ENCODE data around the gene CYP1A2.
"Not testable (repeated sequence)": the region's sequence is repeated elsewhere in the genome, so short reads cannot be mapped to it uniquely, and the experiment has no call there.

The CYP1A2 gene

DNA sequence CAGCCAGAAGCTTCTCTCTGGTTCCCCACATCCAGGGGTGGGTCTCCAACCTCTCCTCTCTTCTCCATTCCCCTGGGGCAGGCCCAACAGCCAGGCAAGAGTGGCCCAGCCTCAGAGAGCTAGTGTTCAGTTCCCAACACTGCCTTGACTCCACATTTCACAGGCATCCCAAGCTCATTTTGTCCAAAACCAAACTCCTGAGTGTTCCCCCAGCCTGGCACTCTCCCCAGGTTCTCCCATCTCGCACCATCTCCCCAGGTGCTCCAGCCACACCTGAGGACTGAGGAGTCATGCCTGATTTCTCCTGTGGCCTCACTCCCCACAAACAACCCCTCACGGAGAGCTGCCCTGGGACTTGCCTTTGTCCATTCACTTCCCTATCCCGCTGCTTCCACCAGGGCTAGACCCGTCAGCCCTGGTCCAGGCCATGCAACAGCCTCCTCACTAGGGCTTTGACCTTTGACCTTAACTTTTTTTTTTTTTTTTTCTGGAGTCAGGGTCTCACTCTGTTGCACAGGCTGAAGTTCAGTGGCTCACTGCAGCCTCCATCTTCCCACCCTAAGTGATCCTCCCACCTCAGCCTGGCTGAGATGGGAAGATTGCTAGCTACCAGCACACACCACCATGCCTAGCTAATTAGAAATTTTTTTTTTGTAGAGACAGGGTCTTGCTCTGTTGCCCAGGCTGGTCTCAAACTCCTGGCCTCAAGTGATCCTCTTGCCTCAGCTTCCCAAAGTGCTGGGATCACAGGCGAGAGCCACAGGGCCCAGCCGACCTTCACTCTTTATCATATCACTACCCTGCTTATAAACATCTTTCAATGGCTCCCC lies 29.3 kb downstream of the CYP1A2 start:
- DNase-seq (ENCODE audit: low read depth): no peak

DNA sequence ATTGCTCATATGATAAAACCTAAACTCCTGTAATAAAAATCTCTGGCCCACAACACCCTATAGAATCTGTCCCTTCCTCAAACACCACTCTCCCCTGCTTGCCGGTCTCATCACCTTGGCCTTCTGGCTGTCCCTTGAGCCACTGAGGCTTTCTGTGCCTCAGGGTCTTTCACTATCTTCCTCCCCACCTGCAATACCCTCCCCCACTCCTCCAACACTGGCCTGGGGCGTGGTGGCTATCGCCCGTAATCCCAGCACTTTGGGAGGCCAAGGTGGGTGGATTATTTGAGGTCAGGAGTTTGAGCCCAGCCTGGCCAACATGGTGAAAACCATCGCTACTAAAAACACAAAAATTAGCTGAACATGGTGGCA lies 29.9 kb downstream of the CYP1A2 start:
- DNase-seq (ENCODE audit: low read depth): no peak

DNA sequence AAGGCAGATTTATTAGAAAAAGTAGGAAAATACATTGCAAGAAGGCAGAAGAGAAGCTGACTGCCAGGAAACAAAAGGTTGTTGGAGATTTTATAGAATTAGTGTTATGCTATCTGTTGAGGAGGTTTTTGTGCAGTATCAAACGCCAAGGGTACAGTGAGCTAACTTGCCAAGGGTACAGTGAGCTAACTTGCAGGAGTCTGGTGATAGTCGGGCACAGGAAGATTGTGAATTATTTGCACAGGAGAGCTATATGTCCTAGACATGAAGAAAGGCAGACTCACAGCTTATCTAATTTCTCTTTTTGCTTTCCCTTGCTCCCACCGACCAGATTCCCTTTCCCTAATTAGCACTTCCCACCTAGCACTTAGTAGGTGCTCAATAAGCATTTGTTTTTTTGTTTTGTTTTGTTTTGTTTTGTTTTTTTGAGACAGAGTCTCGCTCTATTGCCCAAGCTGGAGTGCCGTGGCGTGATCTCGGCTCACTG lies 30.6 kb downstream of the CYP1A2 start:
- no peak for DNase-seq (ENCODE audit: low read depth)

DNA sequence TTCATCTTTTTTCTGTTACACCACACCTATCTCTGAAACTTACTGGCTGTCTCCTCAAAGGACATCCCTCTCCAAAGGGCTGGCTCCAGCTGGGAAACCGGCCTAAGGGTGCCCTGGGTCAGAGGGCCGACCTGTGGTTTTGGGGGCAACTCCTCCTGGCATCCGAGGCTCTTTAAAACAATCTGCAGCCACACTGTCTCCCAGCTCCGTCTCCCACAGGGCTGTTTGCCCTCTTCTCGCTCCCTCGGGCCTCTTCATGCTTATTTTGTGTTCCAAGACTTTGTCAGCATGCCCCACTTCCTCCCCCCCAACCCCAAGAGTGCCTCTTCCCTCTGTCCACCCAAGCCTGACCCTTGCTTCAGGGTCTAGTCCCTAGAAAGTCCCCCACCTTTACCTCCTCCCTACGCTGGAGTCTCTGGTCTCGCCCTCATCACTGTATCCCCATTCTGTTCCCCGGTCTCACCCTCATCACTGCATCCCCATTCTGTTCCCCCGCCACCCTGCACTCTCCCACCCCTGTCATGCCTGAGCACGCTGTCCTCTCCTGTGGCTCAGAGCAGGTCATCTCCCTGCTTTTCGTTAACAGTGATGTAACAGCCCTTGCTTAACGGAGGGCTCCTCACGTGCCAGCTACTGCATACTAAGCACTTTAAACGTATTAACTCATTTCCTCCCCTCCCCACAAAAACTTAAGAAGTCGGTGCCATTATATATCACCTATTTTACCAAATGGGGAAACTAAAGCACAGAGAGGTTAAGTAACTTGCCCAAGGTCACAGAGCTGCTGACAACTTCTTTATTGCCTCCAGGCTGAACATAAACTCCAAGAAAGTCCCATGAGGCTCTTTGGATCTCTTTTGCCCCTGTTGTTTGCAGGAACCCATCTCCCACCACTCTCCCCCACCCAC lies 32.1 kb downstream of the CYP1A2 start:
- no peak for DNase-seq (ENCODE audit: low read depth)

DNA sequence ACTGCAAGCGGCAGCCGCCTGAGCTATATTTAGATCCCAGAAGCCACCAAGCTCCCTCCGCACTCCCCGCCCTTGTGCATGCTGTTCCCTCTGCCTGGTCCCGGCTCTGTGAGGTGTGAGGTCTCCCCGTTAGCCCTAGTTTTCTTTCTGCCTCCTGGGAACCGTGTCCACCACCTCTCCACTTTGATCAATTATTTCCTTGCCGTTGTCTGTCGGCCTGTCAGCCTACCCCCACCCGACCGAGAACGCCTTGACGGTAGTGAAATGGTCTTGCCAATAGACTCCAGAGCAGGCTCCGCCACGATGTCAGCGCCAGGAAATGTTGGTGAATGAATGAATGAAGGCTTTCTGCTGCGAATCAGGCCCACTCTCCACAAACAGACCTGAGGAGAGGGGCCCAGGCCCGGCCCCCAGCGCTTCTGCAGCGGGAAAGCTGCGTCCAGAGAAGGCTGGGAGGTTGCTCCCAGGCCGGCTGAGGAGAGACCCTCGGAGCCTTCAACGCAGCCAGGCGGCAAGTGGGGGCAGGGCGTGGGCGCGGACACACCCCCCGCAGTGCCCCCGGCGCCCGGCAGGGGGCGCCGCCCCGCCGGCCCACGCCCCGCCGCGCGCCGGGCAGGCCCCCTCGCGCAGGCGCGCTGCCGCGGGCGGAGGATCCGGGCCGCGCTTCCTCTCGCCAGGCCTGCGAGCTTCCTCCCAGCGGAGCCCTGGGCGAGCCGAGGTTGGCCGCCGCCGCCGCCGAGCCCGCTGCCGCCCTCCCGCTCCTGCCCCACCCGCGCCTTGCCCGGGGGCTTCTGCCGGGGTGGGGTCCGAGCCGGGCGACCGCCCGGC lies 33.0 kb downstream of the CYP1A2 start, which contains the start of gene CSK:
CSK (plus strand) TSS at position 650 of the 828 bp plus-strand sequence. CDS start 16,218 bp downstream, outside the sequence.
- no peak for DNase-seq (ENCODE audit: low read depth)

DNA sequence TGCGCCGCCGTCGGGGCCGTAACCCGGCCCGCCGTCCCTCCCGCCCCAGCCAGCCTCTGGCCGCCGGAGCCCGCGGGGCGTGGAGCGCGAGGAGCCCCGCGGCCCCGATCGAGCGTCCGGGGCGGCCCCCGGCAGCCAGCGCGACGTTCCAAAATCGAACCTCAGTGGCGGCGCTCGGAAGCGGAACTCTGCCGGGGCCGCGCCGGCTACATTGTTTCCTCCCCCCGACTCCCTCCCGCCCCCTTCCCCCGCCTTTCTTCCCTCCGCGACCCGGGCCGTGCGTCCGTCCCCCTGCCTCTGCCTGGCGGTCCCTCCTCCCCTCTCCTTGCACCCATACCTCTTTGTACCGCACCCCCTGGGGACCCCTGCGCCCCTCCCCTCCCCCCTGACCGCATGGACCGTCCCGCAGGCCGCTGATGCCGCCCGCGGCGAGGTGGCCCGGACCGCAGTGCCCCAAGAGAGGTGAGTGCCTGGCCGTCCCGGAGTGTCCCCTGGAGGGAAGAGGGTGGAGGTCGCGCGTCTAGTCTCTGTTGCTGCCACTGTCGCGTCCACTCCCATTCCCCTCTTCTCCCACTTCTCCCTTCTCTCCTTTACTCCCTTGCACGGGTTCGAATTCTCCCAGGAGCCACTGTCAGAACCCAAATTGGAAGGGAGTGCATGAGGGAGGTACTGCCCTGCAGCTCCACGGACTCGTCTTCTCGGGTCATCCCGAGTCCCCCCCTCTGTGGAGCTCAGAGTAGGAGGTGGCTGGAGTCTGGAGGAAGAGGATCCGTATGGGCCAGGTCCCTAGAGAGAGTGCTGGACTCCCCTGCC lies 33.8 kb downstream of the CYP1A2 start:
- no peak for DNase-seq (ENCODE audit: low read depth)

DNA sequence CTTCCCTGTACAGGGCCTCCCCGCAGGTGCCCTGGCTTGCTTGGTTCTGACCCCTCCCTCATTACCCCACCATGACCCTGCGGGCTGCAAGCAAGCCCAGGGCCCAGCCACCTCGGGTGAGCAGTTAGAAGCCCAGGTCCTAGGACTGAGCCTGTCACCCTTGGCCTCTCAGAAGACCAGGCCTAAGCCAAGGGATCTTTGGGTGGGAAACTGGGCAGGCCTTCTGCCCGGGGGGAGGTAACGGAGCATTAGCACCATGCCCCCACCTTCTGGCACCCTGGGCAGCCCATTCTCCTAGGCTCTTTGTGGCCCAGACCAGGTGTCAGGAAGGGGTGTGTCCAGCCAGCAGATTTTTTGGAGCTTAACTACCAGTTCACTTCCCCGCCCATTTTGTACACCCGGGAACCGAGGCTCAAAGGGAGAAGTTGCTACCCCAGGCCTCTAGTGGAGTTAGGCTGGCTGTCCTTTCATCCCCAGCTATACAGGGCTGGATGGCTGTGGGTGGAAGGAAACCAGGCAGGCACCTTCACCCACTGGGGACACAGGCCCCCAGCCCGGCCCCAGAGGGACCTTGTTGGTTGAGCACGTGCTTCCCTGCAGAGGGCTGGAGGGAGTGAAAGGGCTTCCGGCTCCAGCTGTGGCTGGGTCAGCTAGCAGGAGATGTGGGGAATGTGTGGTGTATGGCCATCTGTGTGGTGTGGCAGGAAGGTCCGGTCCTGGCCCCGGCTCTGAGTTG lies 34.6 kb downstream of the CYP1A2 start:
- DNase-seq (ENCODE audit: low read depth): no peak

DNA sequence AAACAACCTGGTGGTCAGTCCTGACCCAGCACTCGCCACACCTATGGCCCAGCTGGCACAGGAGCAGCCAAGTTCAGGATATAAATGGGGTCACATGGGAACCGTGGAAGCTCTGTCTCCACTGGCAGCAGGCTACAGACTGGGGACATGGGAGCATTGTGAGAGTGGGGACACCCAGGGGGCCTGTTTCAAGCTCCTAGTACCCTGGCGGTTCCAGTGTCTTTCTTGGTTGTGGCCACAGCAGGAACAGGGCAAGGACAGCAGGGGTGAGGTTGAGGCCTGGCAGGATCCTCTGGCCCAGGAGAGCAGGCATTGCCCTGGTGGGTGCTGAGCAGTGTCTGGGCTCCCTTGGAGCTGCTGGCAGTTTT lies 35.1 kb downstream of the CYP1A2 start:
- DNase-seq (ENCODE audit: low read depth): no peak

DNA sequence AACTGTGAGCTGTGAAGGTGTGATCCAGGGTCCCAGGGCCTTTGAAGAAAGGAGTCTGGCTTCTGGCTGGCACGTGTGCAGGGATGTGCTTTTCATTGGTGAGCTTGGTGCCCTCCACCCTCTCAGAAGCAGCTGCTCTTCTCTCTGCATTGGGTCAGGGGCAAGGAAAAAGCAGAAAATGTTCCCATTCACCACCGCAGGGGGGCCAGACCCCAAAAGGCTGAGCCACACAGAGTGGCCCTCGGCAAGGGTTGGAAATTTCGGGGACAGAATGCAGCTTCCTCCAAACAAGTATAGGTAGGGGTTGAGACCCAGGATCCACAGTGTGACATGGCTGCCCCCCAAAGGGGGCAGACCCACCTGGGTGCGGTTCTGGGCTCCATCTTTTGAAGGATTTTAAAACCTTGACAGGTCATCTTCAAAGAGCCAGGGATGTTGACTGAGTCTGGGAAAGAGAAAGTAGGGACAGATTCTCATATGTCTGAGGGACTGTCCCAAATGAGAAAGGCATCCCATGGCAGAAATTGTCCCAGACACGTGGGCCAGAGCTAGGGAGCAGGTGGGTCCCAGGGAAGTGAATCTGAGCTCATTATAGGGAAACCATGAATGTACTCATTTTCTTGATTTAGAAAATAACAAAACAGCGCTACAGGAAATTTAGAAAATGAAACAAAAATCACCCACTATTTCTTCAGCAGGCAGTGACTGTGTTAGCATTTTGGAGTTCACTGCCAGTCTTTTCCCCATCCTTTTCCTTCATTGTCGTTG lies 36.0 kb downstream of the CYP1A2 start:
- no peak for DNase-seq (ENCODE audit: low read depth)

DNA sequence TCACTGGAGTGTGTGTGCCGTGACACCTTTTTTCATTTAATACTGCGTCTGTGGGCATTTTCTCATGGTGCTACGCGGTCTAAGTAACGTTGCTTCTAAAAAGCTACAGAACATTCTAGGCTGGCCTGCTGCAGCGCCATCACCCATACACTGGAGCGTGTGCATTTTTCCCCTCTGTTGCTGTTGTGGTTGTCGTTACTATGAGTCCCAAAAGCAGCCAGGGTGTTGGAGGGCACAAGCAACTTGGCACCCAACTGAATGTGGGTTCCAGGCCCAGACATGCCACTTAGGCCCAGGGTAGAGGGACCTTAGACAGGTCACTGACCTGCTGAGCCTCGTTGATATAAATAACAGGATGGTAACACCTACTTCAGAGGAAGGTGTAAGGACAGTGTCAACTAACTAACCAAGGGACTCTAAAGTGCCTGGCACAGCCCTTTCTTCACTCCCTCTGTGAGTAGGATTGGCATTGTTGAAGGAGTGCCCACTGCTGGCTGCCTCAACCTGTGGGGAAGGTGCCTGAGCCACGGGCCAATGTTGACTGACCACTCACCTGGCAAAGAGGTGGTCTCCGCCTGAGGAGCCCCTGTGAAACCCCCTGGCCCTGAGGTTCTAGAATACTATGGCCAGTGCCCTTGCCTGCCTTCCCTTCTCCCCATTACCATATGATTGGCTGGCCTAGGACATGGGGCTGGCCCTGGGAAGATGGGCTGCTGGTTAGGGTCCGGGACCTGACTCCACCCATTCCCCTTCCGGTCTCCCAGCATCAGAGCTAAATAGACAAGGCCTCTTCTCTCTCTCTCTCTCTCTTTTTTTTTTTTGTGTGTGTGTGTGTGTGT lies 36.8 kb downstream of the CYP1A2 start:
- DNase-seq (ENCODE audit: low read depth): no peak

DNA sequence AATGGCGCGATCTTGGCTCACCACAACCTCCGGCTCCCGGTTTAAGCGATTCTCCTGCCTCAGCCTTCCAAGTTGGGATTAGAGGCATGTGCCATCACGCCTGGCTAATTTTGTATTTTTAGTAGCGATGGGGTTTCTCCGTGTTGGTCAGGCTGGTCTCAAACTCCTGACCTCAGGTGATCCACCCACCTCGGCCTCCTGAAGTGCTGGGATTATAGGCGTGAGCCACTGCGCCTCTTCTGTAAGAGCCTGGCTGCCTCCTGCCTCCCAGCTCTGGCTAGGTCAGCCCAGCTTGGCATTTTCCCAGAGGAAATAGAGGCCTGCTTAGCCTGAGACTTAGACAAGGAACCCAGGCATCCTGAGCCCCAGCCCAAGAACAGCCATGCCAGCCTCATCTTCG lies 37.4 kb downstream of the CYP1A2 start:
- not testable (repeated sequence) for DNase-seq (ENCODE audit: low read depth)

DNA sequence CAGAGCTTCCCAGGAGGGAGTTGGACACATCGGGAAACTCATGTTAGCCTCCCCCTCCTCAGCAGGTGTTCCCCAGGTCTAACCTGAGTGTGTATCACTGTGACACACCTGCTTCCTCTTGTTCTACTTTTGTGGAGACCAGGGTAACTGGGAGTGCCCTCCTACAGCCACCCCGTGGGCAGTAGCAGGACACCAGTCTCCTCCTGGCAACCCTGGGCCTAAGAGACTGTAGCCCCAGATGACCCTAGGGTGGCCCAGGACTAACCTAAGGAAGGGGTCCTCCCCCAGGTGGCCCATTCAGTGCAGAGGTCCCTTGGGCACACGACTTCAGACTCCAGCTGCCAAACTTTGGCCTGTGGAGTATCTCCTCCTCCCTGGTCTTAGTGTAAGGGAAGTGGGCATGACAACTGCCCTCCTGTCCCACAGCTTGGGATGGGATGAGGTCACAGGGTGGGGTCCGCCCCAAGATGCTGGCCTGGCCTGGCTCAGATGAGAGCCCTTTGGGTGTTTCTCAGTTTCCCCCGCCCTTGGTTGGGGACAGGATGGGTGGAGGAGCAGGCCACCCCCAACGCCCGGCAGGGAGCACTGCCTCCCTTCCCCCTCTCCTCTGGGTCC lies 38.0 kb downstream of the CYP1A2 start:
- DNase-seq (ENCODE audit: low read depth): no peak

DNA sequence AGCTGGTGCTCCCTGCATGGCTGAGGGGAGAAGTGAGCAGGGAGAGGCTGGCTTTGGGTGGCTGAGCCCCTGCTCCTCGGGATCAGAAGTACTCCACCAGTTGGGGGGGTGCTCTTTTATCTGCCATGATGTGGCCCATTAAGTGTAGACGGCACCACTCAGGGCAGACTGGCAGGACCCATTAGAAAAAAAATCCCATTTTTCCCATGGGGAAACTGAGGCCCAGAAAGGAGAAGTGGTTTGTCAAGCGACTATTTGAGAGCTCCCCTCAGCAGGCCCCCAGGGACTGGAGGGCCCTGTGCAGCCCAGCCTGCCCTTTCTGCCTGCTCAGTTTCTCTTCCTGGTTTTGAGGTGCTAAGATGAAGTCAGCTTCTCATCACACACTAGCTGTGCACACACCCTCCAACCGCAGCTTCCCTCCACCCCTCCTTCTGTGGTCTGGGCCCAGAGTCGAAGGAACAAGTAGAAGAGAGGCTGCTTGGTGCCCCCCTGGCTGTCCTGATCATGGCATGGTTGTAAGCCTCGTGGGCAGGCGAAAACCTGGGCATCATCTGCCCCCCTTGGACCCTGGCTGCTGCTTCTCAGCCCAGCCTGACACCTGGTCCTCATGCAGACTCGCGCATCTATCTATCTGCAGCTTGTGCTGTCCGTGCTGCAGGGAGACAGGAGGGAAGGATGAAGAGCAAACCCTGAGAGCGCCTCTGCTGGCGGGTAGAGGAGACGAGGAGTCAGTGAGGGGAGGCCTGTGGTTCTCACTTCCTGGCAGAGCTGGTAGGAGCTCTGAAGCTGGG lies 38.8 kb downstream of the CYP1A2 start:
- peak; percentile 78 for DNase-seq (ENCODE audit: low read depth)

DNA sequence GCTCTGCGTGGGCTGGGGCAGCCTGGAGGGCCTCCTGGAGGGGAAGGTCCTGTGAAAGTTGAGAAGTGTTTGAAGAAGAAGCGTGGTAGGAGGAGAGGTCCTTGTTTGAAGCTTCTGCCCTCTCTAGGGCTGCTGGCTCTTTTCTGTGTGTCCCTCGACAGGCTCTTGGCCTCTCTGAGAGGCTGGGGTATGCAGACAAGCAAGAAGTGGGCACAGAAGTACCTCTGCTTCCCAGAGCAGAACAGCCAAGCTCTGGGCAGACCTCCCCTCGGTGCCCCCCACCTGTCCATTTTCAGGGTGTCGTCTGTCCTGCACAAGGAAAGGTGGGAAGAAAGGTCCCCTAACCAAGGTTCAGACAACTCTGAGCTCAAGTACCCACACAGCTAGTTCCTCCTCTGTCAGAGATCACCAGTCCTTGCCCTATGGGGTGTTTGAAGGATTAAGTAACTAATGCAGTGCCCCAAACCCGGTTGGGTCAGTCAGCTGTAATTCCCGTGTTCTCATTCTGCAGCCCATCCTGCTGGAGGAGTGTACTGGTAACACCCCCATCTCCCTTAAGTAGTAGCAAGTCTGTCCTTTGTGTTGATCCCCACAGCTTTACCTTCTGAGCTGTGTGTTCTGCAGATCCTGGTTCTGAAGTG lies 39.5 kb downstream of the CYP1A2 start:
- DNase-seq (ENCODE audit: low read depth): no peak

DNA sequence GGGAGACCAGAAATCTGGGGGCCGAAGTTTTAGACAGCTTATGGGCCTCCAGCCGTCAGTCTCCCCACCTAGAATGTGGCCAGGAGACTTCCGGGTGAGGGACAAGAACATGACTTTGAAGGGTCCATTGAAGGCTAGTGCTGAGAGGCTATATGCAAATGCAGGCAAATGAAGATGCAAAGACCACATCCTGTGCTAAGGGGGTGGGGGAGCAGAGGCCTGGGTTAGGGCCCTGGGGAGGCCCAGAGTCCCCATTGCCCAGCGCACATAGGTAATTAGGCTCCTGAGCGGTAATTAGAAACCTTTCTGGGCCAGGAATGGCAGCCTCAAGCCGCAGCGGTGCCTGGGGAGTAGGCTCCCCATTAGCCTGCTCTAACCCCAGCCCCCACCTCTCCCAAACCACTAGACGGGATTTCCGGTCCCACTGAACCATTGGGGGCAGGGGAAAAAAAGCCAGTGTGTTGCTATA lies 40.1 kb downstream of the CYP1A2 start:
- DNase-seq (ENCODE audit: low read depth): no peak

DNA sequence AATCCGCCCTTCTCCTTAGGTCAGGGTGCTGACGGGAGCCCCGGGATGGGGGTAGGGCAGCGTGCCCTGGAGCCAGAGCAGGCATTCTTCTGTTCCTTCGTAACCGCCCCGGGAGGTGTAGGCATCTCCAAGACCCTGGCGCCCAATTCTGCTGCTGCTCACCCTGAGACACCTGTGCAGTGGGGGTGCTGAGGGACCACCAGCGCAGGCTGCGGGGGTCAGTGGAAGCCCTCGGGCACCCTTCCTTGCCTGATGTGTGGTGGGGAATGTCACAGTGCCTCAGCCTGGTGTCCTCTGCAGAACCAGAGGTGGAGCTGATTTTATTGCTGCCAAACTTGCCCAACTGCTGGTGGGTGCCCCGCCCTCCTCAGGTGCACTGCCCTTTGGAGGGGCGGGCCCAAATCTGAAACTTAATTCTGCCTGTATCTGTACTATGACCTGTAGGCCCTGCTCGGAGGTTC lies 40.6 kb downstream of the CYP1A2 start:
- DNase-seq (ENCODE audit: low read depth): no peak

DNA sequence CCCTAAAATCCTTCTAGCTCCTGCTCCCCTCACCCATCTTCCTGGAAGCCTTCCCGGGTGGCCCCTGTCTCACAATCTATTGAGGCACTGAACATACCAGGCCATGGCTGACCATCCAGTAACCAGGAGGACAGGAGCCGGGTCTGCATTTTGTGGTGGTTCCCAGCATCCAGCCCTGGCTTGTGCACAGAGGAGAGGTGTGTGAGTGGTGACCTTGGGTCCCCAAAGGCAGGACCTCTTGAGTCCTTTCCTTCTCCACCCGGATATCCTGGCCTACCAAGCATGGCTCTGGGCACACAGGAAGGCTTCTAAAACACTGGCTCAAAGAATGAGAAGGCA lies 41.1 kb downstream of the CYP1A2 start:
- no peak for DNase-seq (ENCODE audit: low read depth)
